DND-41 (cell line): ENCODE measurements around the gene ZNF426.

ENCODE experiments used
- CTCF ChIP-seq: IDR thresholded peaks from 2 replicates; pipeline ENCODE4 v1.5.1; 2012; ENCODE audit warnings: borderline replicate concordance, low read length, moderate library complexity, mild to moderate bottlenecking; ENCODE audit not compliant: poor library complexity, severe bottlenecking; ENCODE audit errors: extremely low read depth
- EZH2 ChIP-seq: IDR thresholded peaks from 3 replicates; pipeline ENCODE4 v1.6.1; 2012; ENCODE audit warnings: borderline replicate concordance, low read depth, mild to moderate bottlenecking, moderate library complexity, low read length, inconsistent platforms; ENCODE audit not compliant: severe bottlenecking

- TF ChIP-seq CTCF (no peak), EZH2 (no peak)
These were observed 2.5 kb downstream of the ZNF426 start for GRCh38 chr19:9535934-9536333.
